ENCODE results near the gene SFRP4. TPM values are rescaled to one million over a fixed set of nuclear protein-coding genes. Genes with fewer than 3 reads are reported as not detected.

Gene SFRP4
- total RNA-seq, 2 experiments from 2014 or later: not detected

GRCh38 chr7:37943905-37944736 lies 27.5 kb upstream of the SFRP4 start:
- no peak for ATAC-seq
- ChIA-PET POLR2A (no interaction called here), CTCF (no interaction called here)
- H3K9me3 Mint-ChIP-seq (ENCODE audit: insufficient read depth): no peaks in the 10 kb centered on the region
- H3K4me1 Mint-ChIP-seq (ENCODE audit: low read depth): no peaks in the 10 kb centered on the region
- no peak overlapping the region for H3K27ac Mint-ChIP-seq
- no peaks in the 10 kb centered on the region for H3K36me3 Mint-ChIP-seq (ENCODE audit: low read depth)
- no peak overlapping the region for H3K4me3 Mint-ChIP-seq
- no peak for DNase-seq
- H3K27me3 Mint-ChIP-seq (ENCODE audit: low read depth): no peaks in the 10 kb centered on the region

DNA sequence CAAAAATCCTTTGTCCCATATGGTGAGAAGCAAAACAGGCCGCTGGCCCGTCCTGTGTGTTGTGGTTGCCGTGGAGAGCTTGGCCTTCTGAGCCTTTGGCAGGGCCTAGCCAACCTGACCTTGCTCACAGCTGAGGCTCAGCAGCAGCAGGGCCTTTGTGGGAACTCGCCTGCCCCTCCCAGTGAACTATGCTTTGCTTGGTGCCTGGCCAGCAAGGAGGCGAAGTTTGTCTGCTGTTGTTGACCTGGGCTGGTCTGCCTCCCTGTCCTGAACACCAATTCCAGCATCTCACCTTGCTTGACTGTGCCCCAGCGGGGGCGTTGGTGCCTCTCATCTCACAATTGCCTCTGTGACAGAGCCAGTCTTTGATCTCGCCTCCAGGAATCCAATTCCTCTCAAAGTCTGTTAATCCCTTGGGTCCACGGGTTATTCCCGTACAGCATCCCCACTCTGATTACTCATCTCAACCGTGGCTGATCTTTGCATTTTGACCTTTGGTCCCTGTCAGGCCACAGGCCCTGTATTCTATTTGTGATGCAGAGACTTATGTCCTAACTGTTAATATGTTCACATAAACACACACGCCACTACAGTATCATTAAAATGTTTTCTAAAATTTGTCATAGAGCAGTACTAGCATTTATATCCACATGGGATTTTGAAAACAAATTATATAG lies 26.5 kb upstream of the SFRP4 start:
- ChIA-PET CTCF (no interaction called here), POLR2A (no interaction called here)
- Mint-ChIP-seq H3K27ac (no peak overlapping the region), H3K9me3 (ENCODE audit: insufficient read depth) (no peaks in the 10 kb centered on the region), H3K4me1 (ENCODE audit: low read depth) (no peaks in the 10 kb centered on the region), H3K4me3 (no peak overlapping the region), H3K36me3 (ENCODE audit: low read depth) (no peaks in the 10 kb centered on the region), H3K27me3 (ENCODE audit: low read depth) (no peaks in the 10 kb centered on the region)
- DNase-seq: no peak
- ATAC-seq: no peak

DNA sequence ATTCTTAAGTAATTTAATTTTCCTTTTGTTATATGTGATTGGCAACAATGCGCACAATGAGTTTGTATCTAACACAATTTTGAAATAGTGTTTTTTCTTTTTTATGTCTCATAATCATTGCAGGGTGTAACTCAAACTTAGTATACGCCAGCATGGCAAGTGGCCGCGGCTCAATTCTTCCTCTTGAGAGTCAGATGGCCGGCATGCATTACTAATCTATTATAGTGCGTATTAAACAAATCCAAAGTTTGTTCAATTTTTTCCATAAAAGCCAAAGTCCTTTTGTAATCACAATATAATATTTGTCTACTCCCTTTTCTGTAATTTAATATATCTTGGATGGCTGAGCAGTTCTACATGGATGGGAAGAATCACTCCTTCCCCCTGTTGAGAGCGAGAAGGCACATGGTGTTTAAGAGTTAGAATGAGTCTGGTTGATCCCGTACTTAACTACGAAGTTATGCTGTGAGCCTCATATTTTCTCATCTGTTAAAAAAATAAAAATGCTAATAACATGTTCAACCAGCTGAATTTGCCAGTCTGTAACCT lies 16.5 kb upstream of the SFRP4 start:
- peaks cover 3% of the 10 kb centered on the region for H3K27me3 Mint-ChIP-seq (ENCODE audit: low read depth)

GRCh38 chr7:37932543-37932942 lies 15.9 kb upstream of the SFRP4 start:
- H3K27me3 Mint-ChIP-seq (ENCODE audit: low read depth): peaks cover 3% of the 10 kb centered on the region
- CTCF ChIA-PET: interaction anchor here (1.3 kb wide), 1 partner anchor 15 kb away, joined by 5 read pairs; the partner anchor contains the start of gene SFRP4
- H3K4me1 Mint-ChIP-seq (ENCODE audit: low read depth): no peaks in the 10 kb centered on the region

More for the DNA sequence above, 16.5 kb upstream of the SFRP4 start:
- Mint-ChIP-seq H3K9me3 (ENCODE audit: insufficient read depth) (no peaks in the 10 kb centered on the region), H3K4me1 (ENCODE audit: low read depth) (no peaks in the 10 kb centered on the region), H3K27ac (no peak overlapping the region), H3K4me3 (no peak overlapping the region), H3K36me3 (ENCODE audit: low read depth) (no peaks in the 10 kb centered on the region)
- ChIA-PET CTCF (interaction anchor here (1.3 kb wide), 1 partner anchor 16 kb away, joined by 5 read pairs; the partner anchor contains the start of gene SFRP4), POLR2A (no interaction called here)
- DNase-seq (no peak), ATAC-seq (no peak)

DNA sequence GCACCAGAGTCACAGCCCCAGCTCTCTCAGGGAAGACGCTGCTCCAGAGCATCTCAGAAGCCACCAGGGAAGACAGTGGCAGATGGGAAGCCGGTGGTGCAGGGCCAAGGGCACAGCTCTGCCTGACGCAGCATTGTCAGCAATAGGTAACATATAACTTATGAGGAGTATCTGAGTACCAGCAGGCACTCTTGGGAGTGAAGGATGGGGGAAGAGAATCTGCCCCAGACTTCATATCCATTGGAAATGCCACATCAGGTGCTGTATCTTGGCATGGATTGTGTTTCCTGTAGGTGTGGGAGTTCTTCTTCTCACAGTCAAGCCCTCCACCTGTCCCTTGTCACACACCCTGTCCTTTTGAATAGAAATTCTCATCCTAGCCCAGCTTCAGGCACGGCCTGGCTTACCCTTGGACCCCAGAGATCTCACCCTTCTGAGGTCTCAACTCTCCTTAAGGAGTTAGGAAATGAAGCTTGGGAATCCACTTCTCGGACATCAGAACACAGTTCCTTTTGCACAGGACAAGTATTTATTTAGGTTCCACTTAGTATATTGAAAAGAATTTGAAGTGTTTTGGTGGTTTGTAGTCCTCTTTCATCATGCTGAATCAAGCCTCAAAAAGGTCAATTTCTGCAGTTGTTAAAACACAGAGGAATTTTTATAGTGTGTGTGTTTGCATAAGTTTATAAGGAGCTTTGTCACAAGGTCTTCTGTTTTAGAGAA lies 13.8 kb upstream of the SFRP4 start:
- H3K9me3 Mint-ChIP-seq (ENCODE audit: insufficient read depth): no peaks in the 10 kb centered on the region
- ChIA-PET CTCF (no interaction called here), POLR2A (no interaction called here)
- ATAC-seq: no peak
- H3K36me3 Mint-ChIP-seq (ENCODE audit: low read depth): no peaks in the 10 kb centered on the region
- peaks cover 2% of the 10 kb centered on the region for H3K27me3 Mint-ChIP-seq (ENCODE audit: low read depth)
- H3K4me3 Mint-ChIP-seq: no peak overlapping the region
- no peaks in the 10 kb centered on the region for H3K4me1 Mint-ChIP-seq (ENCODE audit: low read depth)
- DNase-seq: no peak
- no peak overlapping the region for H3K27ac Mint-ChIP-seq

More at GRCh38 chr7:37932543-37932942, 15.9 kb upstream of the SFRP4 start:
- Mint-ChIP-seq H3K4me3 (no peak overlapping the region), H3K9me3 (ENCODE audit: insufficient read depth) (no peaks in the 10 kb centered on the region), H3K36me3 (ENCODE audit: low read depth) (no peaks in the 10 kb centered on the region), H3K27ac (no peak overlapping the region)
- POLR2A ChIA-PET: no interaction called here
- DNase-seq (no peak), ATAC-seq (no peak)

- POLR2A ChIA-PET: interaction anchor here (0.6 kb wide), 1 partner anchor 12 kb away, joined by 4 read pairs; the partner anchor contains the start of gene SFRP4
- H3K27ac Mint-ChIP-seq: no peak overlapping the region
Observed at GRCh38 chr7:37928878-37929277, 12.3 kb upstream of the SFRP4 start.

GRCh38 chr7:37927773-37928444 lies 11.3 kb upstream of the SFRP4 start:
- Mint-ChIP-seq H3K27me3 (ENCODE audit: low read depth) (peaks cover 6% of the 10 kb centered on the region), H3K36me3 (ENCODE audit: low read depth) (no peaks in the 10 kb centered on the region), H3K9me3 (ENCODE audit: insufficient read depth) (no peaks in the 10 kb centered on the region), H3K4me1 (ENCODE audit: low read depth) (no peaks in the 10 kb centered on the region), H3K27ac (no peak overlapping the region), H3K4me3 (no peak overlapping the region)
- ATAC-seq (no peak), DNase-seq (no peak)
- CTCF ChIA-PET: no interaction called here
- POLR2A ChIA-PET: no interaction called here

More at GRCh38 chr7:37928878-37929277, 12.3 kb upstream of the SFRP4 start:
- no peaks in the 10 kb centered on the region for H3K36me3 Mint-ChIP-seq (ENCODE audit: low read depth)
- CTCF ChIA-PET: interaction anchor here (1.0 kb wide), 1 partner anchor 11 kb away, joined by 3 read pairs; the partner anchor contains the start of gene SFRP4
- H3K4me1 Mint-ChIP-seq (ENCODE audit: low read depth): no peaks in the 10 kb centered on the region
- no peak for DNase-seq
- no peak overlapping the region for H3K4me3 Mint-ChIP-seq
- ATAC-seq: no peak
- H3K27me3 Mint-ChIP-seq (ENCODE audit: low read depth): peaks cover 2% of the 10 kb centered on the region
- H3K9me3 Mint-ChIP-seq (ENCODE audit: insufficient read depth): no peaks in the 10 kb centered on the region

DNA sequence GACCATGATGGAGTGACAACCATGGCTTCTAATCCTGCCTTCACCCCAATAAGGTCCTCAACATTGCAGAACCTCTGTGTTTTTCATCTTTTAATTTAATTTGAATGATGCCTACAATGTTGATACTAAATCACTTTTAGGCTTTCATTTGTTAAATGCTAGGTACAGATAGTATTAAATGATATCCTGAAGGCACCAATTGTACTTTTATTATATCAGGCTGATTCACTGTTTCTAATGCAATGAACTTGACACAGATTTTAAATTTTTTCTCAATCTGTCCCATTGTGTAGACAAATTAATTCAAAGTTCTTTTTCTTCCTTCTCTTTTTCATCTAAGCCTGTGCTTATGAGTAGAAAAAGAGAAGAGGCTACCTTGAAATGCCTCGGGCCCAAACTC lies 9.0 kb upstream of the SFRP4 start:
- Mint-ChIP-seq H3K9me3 (ENCODE audit: insufficient read depth) (no peaks in the 10 kb centered on the region), H3K36me3 (ENCODE audit: low read depth) (no peaks in the 10 kb centered on the region), H3K4me3 (no peak overlapping the region), H3K27ac (no peak overlapping the region), H3K4me1 (ENCODE audit: low read depth) (peaks cover 7% of the 10 kb centered on the region), H3K27me3 (ENCODE audit: low read depth) (peaks cover 13% of the 10 kb centered on the region)
- ATAC-seq (no peak), DNase-seq (no peak)
- CTCF ChIA-PET: no interaction called here
- POLR2A ChIA-PET: no interaction called here

- H3K27ac Mint-ChIP-seq: no peak overlapping the region
- ATAC-seq: no peak
- no peak overlapping the region for H3K4me3 Mint-ChIP-seq
- no peaks in the 10 kb centered on the region for H3K36me3 Mint-ChIP-seq (ENCODE audit: low read depth)
- POLR2A ChIA-PET: no interaction called here
- no peaks in the 10 kb centered on the region for H3K9me3 Mint-ChIP-seq (ENCODE audit: insufficient read depth)
- DNase-seq: no peak
- H3K27me3 Mint-ChIP-seq (ENCODE audit: low read depth): peaks cover 20% of the 10 kb centered on the region
- CTCF ChIA-PET: no interaction called here
- peaks cover 12% of the 10 kb centered on the region for H3K4me1 Mint-ChIP-seq (ENCODE audit: low read depth)
Observed at GRCh38 chr7:37924491-37925041, 7.9 kb upstream of the SFRP4 start.

GRCh38 chr7:37923996-37924395 lies 7.4 kb upstream of the SFRP4 start:
- Mint-ChIP-seq H3K4me1 (ENCODE audit: low read depth) (peaks cover 12% of the 10 kb centered on the region), H3K36me3 (ENCODE audit: low read depth) (no peaks in the 10 kb centered on the region), H3K27ac (no peak overlapping the region), H3K27me3 (ENCODE audit: low read depth) (peaks cover 25% of the 10 kb centered on the region), H3K9me3 (ENCODE audit: insufficient read depth) (no peaks in the 10 kb centered on the region), H3K4me3 (no peak overlapping the region)
- ChIA-PET CTCF (no interaction called here), POLR2A (no interaction called here)
- DNase-seq (no peak), ATAC-seq (no peak)

DNA sequence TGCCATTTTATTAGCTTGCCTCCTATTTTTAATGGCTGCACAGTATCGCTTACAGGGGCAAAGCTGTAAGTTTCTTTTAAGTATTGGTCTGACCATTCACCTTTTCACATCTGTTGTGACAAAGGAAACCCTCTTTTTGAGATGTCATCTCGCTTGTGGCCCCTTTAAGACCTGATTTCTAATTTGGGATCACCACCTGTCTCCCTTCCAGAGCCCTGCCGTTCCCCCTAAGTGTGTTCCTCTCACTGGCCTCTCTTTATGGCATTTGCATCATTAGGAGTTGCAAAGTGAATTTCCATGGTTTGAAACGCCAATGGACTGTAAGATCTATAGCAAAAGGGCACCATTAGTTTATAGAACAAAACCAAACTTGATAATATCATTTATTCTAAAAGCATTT lies 5.3 kb upstream of the SFRP4 start:
- CTCF ChIA-PET: interaction anchor here (0.7 to 2.0 kb wide), 2 partner anchors 20 to 294 kb away, joined by 3 to 10 read pairs; no protein-coding TSS in a partner anchor
- POLR2A ChIA-PET: no interaction called here
- Mint-ChIP-seq H3K27ac (no peak overlapping the region), H3K36me3 (ENCODE audit: low read depth) (no peaks in the 10 kb centered on the region), H3K4me1 (ENCODE audit: low read depth) (peaks cover 19% of the 10 kb centered on the region), H3K27me3 (ENCODE audit: low read depth) (peaks cover 40% of the 10 kb centered on the region), H3K4me3 (no peak overlapping the region), H3K9me3 (ENCODE audit: insufficient read depth) (no peaks in the 10 kb centered on the region)
- no peak for DNase-seq
- ATAC-seq: no peak
